Mesothelial cell of epicardium (in vitro differentiated cells): ENCODE results near the gene SLC38A11. TPM values are rescaled to one million over a fixed set of nuclear protein-coding genes. Genes with fewer than 3 reads are reported as not detected.
A peak's percentile ranks its signal among the peaks of the same experiment; 100 is the strongest.

Experiments
- DNase-seq, 2 experiments: peaks; one replicate each; pipeline ENCODE4 v3.0.0; 2021; ENCODE audit warnings: low spot score in 2 of 2; ENCODE audit not compliant: unreplicated experiment in 2 of 2
- H3K27ac Mint-ChIP-seq: 2 replicates; pipeline ENCODE4 v1.8.0; 2021; ENCODE audit warnings: mixed read lengths
- H3K27me3 Mint-ChIP-seq: 2 replicates; pipeline ENCODE4 v1.8.0; 2021; ENCODE audit warnings: low read depth, mixed read lengths
- H3K36me3 Mint-ChIP-seq: 2 replicates; pipeline ENCODE4 v1.8.0; 2021; ENCODE audit warnings: mixed read lengths
- H3K4me1 Mint-ChIP-seq: 2 replicates; pipeline ENCODE4 v1.8.0; 2021; ENCODE audit warnings: mixed read lengths
- H3K4me3 Mint-ChIP-seq: 2 replicates; pipeline ENCODE4 v1.8.0; 2021; ENCODE audit warnings: mild to moderate bottlenecking, moderate library complexity, mixed read lengths
- H3K9me3 Mint-ChIP-seq: 2 replicates; pipeline ENCODE4 v1.8.0; 2021; ENCODE audit warnings: mixed read lengths
- total RNA-seq: library from RNA; stranded (reverse); gene quantifications from 3 replicates; pipeline ENCODE4 v1.2.1, GENCODE V29; 2021
- TF ChIP-seq, protein P1 (sequence below): fragments of 200-600 bp; sonication (generic); IDR thresholded peaks from one replicate; pipeline ENCODE4 v1.5.0; 2021; ENCODE audit warnings: antibody characterized with exemption; ENCODE audit not compliant: unreplicated experiment

SLC38A11 gene
- total RNA-seq, 1 donor from 2014 or later: 0.54 TPM

DNA sequence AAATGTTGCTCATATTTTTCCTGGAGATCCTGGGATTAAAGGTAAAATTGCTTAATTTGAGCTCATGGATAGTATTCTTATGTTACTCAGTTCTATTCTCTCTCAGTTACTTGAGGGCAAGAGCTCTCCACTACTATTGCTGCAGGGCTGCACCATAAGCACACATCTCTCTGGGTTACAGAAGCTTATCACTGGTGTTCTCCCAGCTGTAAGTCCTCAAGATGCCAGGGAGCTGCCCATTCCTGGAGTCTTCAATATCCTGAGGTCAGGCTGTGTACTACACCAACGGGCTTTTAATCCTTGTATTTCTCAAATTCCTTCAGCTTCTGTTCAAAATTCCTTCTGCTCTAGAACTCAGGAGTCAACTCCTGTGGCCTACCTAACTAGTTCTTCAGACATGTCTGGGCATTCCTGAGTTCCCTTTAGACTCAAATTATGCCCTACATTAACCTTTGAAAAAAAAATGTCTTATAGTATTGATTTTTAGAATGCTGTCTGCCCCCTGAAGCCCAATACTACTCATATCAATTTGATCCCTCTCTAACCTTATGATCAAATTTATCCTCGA is 96.0 kb downstream of the SLC38A11 start:
- Mint-ChIP-seq H3K4me3 (no peak overlapping the region), H3K27ac (no peak overlapping the region)

DNA sequence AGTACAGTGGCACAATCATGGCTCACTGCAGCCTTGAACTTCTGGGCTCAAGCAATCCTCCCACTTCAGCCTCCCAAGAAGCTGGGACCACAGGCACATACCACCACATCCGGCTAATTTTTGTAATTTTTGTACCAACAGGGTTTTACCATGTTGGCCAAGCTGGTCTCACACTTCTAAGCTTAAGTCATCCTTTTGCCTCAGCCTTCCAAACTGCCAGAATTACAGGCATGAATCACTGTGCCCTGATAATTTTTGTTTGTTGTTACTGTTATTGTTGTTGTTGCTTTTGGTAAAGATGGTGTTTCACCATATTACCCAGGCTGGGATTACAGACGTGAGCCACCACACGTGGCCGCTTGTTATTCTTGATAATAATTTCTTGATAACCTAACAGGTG is 103.2 kb downstream of the SLC38A11 start:
- no peak for DNase-seq
- TF ChIP-seq, protein P1, sequence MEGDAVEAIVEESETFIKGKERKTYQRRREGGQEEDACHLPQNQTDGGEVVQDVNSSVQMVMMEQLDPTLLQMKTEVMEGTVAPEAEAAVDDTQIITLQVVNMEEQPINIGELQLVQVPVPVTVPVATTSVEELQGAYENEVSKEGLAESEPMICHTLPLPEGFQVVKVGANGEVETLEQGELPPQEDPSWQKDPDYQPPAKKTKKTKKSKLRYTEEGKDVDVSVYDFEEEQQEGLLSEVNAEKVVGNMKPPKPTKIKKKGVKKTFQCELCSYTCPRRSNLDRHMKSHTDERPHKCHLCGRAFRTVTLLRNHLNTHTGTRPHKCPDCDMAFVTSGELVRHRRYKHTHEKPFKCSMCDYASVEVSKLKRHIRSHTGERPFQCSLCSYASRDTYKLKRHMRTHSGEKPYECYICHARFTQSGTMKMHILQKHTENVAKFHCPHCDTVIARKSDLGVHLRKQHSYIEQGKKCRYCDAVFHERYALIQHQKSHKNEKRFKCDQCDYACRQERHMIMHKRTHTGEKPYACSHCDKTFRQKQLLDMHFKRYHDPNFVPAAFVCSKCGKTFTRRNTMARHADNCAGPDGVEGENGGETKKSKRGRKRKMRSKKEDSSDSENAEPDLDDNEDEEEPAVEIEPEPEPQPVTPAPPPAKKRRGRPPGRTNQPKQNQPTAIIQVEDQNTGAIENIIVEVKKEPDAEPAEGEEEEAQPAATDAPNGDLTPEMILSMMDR: no peak
- no peak overlapping the region for H3K27ac Mint-ChIP-seq
- H3K36me3 Mint-ChIP-seq: no peaks in the 10 kb centered on the region
- H3K9me3 Mint-ChIP-seq: peaks cover 3% of the 10 kb centered on the region
- peaks cover 48% of the 10 kb centered on the region for H3K4me1 Mint-ChIP-seq
- H3K4me3 Mint-ChIP-seq: no peak overlapping the region
- H3K27me3 Mint-ChIP-seq: no peaks in the 10 kb centered on the region

More for the DNA sequence above, 96.0 kb downstream of the SLC38A11 start:
- H3K9me3 Mint-ChIP-seq: peaks cover 3% of the 10 kb centered on the region
- TF ChIP-seq, protein P1: no peak
- no peak for DNase-seq
- no peaks in the 10 kb centered on the region for H3K27me3 Mint-ChIP-seq
- no peaks in the 10 kb centered on the region for H3K36me3 Mint-ChIP-seq
- H3K4me1 Mint-ChIP-seq: peaks cover 16% of the 10 kb centered on the region

DNA sequence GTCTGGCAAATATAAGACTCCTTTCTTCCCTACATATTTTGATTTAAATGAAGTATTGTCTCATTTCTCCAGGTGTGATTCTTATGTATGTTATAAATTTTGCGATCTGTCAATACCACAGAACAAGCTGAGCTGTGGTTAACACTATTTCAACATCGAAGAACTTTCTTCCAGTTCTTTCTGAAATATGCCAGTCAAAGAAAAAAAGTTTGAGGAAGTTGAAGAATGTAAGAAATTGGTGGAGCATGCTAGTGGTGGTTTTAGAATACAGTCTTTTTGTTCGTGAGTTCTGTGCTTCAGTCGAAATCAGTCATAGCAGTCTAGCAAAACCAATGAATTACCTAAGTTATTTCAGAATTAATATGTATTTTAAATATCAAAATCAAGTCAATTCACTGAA is 105.1 kb downstream of the SLC38A11 start:
- Mint-ChIP-seq H3K27me3 (no peaks in the 10 kb centered on the region), H3K9me3 (no peaks in the 10 kb centered on the region), H3K27ac (peak overlapping the region; percentile 41), H3K4me3 (no peak overlapping the region), H3K4me1 (peaks cover 57% of the 10 kb centered on the region), H3K36me3 (no peaks in the 10 kb centered on the region)
- DNase-seq: no peak
- TF ChIP-seq, protein P1: no peak

DNA sequence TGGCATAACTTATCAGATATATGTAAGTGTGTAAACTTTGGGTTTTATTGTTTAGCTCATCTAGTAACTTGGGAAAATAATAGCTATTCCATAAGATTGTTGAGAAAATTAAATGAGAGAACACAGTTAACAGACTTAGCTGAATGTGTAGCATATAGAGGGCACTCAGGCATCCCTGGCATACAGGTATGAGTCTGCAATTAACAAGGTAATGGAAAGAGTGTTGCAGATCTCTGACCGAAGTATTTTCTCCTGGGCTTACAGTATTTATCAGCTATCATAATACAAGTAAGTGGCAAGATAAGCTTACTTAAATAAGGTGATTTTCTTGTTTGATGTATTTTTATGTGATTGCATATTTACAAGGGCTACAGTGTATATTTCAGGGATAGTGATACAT is 105.8 kb downstream of the SLC38A11 start:
- H3K27ac Mint-ChIP-seq: no peak overlapping the region
- H3K4me1 Mint-ChIP-seq: peaks cover 56% of the 10 kb centered on the region
- no peak overlapping the region for H3K4me3 Mint-ChIP-seq
- no peak for DNase-seq
- H3K27me3 Mint-ChIP-seq: no peaks in the 10 kb centered on the region
- H3K9me3 Mint-ChIP-seq: no peaks in the 10 kb centered on the region
- no peaks in the 10 kb centered on the region for H3K36me3 Mint-ChIP-seq
- TF ChIP-seq, protein P1: no peak

DNA sequence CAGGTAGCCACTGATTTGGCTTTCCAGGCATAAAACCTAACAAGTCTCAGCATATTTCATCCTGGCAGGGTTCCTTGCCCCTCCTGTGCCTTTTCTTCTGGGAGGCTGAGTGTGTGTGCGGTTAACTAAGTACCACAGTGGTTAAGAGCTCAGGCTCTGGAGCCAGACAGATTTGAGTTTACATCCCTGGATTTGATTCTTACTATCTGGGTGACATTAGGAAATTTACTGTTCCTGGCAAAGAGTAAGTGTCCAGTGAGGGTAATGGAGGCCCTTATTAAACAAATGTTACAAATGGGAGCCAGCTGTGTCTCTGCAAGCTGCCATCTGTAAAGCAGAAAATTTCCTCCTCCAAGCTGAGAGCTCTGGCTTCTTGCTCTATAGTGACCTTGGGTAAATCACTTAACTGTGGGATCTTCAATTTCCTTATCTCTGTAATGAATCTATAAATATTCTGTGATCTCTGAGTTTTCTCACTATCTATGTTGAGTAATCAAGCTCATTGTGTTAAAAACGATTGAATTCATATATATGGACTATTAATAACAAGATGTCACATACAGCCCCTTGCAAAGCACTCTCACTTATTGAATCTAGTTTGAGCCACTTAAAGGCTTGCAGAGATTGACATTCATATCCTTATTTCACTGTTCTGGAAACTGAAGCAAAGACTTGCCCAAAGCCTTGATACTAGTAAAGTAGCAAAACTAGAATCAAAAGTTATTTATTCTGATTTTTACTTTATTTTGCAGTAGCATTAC is 107.2 kb downstream of the SLC38A11 start:
- Mint-ChIP-seq H3K4me3 (no peak overlapping the region), H3K36me3 (no peaks in the 10 kb centered on the region), H3K27me3 (no peaks in the 10 kb centered on the region), H3K9me3 (no peaks in the 10 kb centered on the region), H3K4me1 (peaks cover 58% of the 10 kb centered on the region), H3K27ac (peak overlapping the region; percentile 84)
- TF ChIP-seq, protein P1: no peak
- no peak for DNase-seq
